GM19351 (cell line): ENCODE measurements around the gene MCM9.
"Not testable (repeated sequence)": the region's sequence is repeated elsewhere in the genome, so short reads cannot be mapped to it uniquely, and the experiment has no call there.

Experiments used
- ATAC-seq: cut with Tn5 transposase; IDR thresholded peaks from one replicate; pipeline ENCODE4 v1.9.1; 2021; ENCODE audit warnings: mild to moderate bottlenecking, moderate library complexity; ENCODE audit not compliant: unreplicated experiment

The MCM9 gene

GRCh38 chr6:118804091-118804490 lies 130.9 kb downstream of the MCM9 start:
- no peak for ATAC-seq

GRCh38 chr6:118801257-118801656 lies 133.7 kb downstream of the MCM9 start:
- ATAC-seq, result no peak

- peak; percentile 97 for ATAC-seq
These were observed 134.4 kb downstream of the MCM9 start for GRCh38 chr6:118800394-118801071.

GRCh38 chr6:118799826-118800225 lies 135.1 kb downstream of the MCM9 start:
- no peak for ATAC-seq

GRCh38 chr6:118796548-118796947 lies 138.4 kb downstream of the MCM9 start:
- ATAC-seq, result not testable (repeated sequence)

GRCh38 chr6:118791499-118791898 lies 143.5 kb downstream of the MCM9 start:
- ATAC-seq, result no peak

- ATAC-seq, result no peak
These were observed 145.0 kb downstream of the MCM9 start for GRCh38 chr6:118789954-118790353.

- no peak for ATAC-seq
These were observed 145.5 kb downstream of the MCM9 start for GRCh38 chr6:118789419-118789818.

- ATAC-seq, result no peak
These were observed 146.3 kb downstream of the MCM9 start for GRCh38 chr6:118788702-118789101.

GRCh38 chr6:118787724-118788423 lies 147.1 kb downstream of the MCM9 start:
- ATAC-seq, result no peak

GRCh38 chr6:118786596-118787453 lies 148.1 kb downstream of the MCM9 start:
- no peak for ATAC-seq

GRCh38 chr6:118785601-118786000 lies 149.4 kb downstream of the MCM9 start:
- no peak for ATAC-seq

- no peak for ATAC-seq
These were observed 150.3 kb downstream of the MCM9 start for GRCh38 chr6:118784641-118785164.

- ATAC-seq, result no peak
These were observed 150.9 kb downstream of the MCM9 start for GRCh38 chr6:118783931-118784550.

GRCh38 chr6:118782651-118783050 lies 152.3 kb downstream of the MCM9 start:
- no peak for ATAC-seq

- no peak for ATAC-seq
These were observed 153.1 kb downstream of the MCM9 start for GRCh38 chr6:118781897-118782296.

- no peak for ATAC-seq
These were observed 154.3 kb downstream of the MCM9 start for GRCh38 chr6:118780668-118781067.

- ATAC-seq, result peak; percentile 94
These were observed 158.1 kb downstream of the MCM9 start for GRCh38 chr6:118776607-118777549.

- no peak for ATAC-seq
These were observed 159.6 kb downstream of the MCM9 start for GRCh38 chr6:118775381-118775780.

- ATAC-seq, result no peak
These were observed 160.4 kb downstream of the MCM9 start for GRCh38 chr6:118774581-118774980.
